H1 (cell line): Measurements from ENCODE around the gene PSME2. TPM values are rescaled to one million over a fixed set of nuclear protein-coding genes. Genes with fewer than 3 reads are reported as not detected.

Experiments used
- CTCF ChIA-PET: fragments of 300-600 bp; sonication (Branson Sonifier 250); formaldehyde crosslinking; loops from one replicate; lab custom pipeline; 2021; ENCODE audit not compliant: partially characterized antibody; lab: Charles Lee
- POLR2A ChIA-PET: fragments of 300-600 bp; sonication (Branson Sonifier 250); formaldehyde crosslinking; loops from one replicate; lab custom pipeline; 2021; ENCODE audit warnings: inconsistent platforms; ENCODE audit not compliant: partially characterized antibody; lab: Charles Lee
- DNase-seq, 2 experiments: peaks; one replicate each; pipeline versions ENCODE4 v3.0.0 to v3.0.0-alpha.2; 2010 to 2022; ENCODE audit warnings: low spot score in 2 of 2, low read depth in 1 of 2, mixed read lengths in 1 of 2
- FAIRE-seq: peaks from 2 replicates; lab custom pipeline; 2011; peaks lifted over from hg19 to GRCh38; lab: Jason Lieb, UNC
- H2AFZ ChIP-seq: 2 replicates; pipeline ENCODE4 v1.8.1; 2012; ENCODE audit warnings: low read length, inconsistent platforms
- H2AK5ac ChIP-seq: 2 replicates; pipeline ENCODE4 v1.6.1; 2013; ENCODE audit warnings: low read depth, low read length
- H2BK120ac ChIP-seq: replicated peaks from 2 replicates; pipeline ENCODE3; 2013; ENCODE audit warnings: low read depth, low read length, inconsistent platforms
- H2BK12ac ChIP-seq: 2 replicates; pipeline ENCODE4 v1.6.1; 2013; ENCODE audit warnings: low read depth, low read length
- H2BK15ac ChIP-seq: 2 replicates; pipeline ENCODE4 v1.6.1; 2013; ENCODE audit warnings: low read length
- H2BK20ac ChIP-seq: 2 replicates; pipeline ENCODE4 v1.6.1; 2013; ENCODE audit warnings: low read length
- H2BK5ac ChIP-seq: 2 replicates; pipeline ENCODE4 v1.6.1; 2013; ENCODE audit warnings: low read depth, low read length
- H3K14ac ChIP-seq: 2 replicates; pipeline ENCODE4 v1.6.1; 2013; ENCODE audit warnings: inconsistent platforms; ENCODE audit not compliant: insufficient read length
- H3K18ac ChIP-seq: 2 replicates; pipeline ENCODE4 v1.6.1; 2013; ENCODE audit warnings: low read length; ENCODE audit errors: extremely low read depth
- H3K23ac ChIP-seq: 2 replicates; pipeline ENCODE4 v1.6.1; 2013; ENCODE audit warnings: inconsistent platforms; ENCODE audit not compliant: insufficient read length
- H3K23me2 ChIP-seq: 2 replicates; pipeline ENCODE4 v1.6.1; 2013; ENCODE audit warnings: low read depth, low read length
- H3K27ac ChIP-seq: 2 replicates; pipeline ENCODE4 v1.6.1; 2011; ENCODE audit warnings: low read depth, low read length, inconsistent platforms
- H3K27me3 ChIP-seq, 4 experiments: replicated peaks in 1 of 4; 1 replicate in 1 of 4; 2 replicates in 3 of 4; pipeline versions ENCODE4 v1.6.1 to v1.8.1; 2011 to 2013; ENCODE audit warnings: low read length in 3 of 4, mild to moderate bottlenecking in 3 of 4, inconsistent platforms in 2 of 4, mixed read lengths in 2 of 4, moderate library complexity in 1 of 4; ENCODE audit not compliant: control insufficient read depth in 3 of 4, insufficient read depth in 3 of 4; ENCODE audit errors: extremely low read depth in 1 of 4
- H3K36me3 ChIP-seq, 4 experiments: 2 replicates each; pipeline versions ENCODE4 v1.6.1 to v1.8.1; 2011 to 2013; ENCODE audit warnings: mild to moderate bottlenecking in 4 of 4, low read length in 3 of 4, moderate library complexity in 2 of 4, control low read depth in 1 of 4, inconsistent platforms in 1 of 4; ENCODE audit not compliant: insufficient read depth in 4 of 4, control insufficient read depth in 2 of 4
- H3K4ac ChIP-seq: replicated peaks from 2 replicates; pipeline ENCODE3; 2013; ENCODE audit warnings: low read length, low read depth, mixed read lengths, inconsistent platforms; ENCODE audit not compliant: insufficient read length
- H3K4me1 ChIP-seq, 4 experiments: replicated peaks in 1 of 4; 1 replicate in 1 of 4; 2 replicates in 3 of 4; pipeline versions ENCODE4 v1.6.1 to v1.8.1; 2011 to 2013; ENCODE audit warnings: low read length in 3 of 4, inconsistent platforms in 2 of 4, mixed read lengths in 1 of 4; ENCODE audit not compliant: insufficient read depth in 4 of 4, control insufficient read depth in 3 of 4
- H3K4me2 ChIP-seq, 2 experiments: 2 replicates each; pipeline versions ENCODE4 v1.6.1 to v1.8.1; 2011 to 2013; ENCODE audit warnings: low read depth in 2 of 2, low read length in 2 of 2, control low read depth in 1 of 2, inconsistent platforms in 1 of 2, mild to moderate bottlenecking in 1 of 2; ENCODE audit not compliant: insufficient read depth in 1 of 2
- H3K4me3 ChIP-seq, 4 experiments: fragments of 200-600, 300-600 bp in 1 of 4; sonication (generic), shearing (Covaris generic), sonication (Bioruptor Twin) in 1 of 4; 2 replicates each; pipeline versions ENCODE4 v1.5.1 to v1.8.1; 2011 to 2016; ENCODE audit warnings: low read length in 4 of 4, low read depth in 3 of 4, control low read depth in 2 of 4, inconsistent platforms in 2 of 4, mild to moderate bottlenecking in 2 of 4, mixed read lengths in 1 of 4, moderate library complexity in 1 of 4; ENCODE audit not compliant: insufficient read depth in 2 of 4; ENCODE audit errors: extremely low read depth in 1 of 4
- H3K56ac ChIP-seq: replicated peaks from 2 replicates; pipeline ENCODE3; 2013; ENCODE audit warnings: low read depth, mild to moderate bottlenecking, mixed read lengths, low read length, inconsistent platforms; ENCODE audit not compliant: insufficient read length
- H3K79me1 ChIP-seq: 2 replicates; pipeline ENCODE4 v1.6.1; 2013; ENCODE audit warnings: low read depth, low read length, control low read depth
- H3K79me2 ChIP-seq, 2 experiments: 2 replicates each; pipeline versions ENCODE4 v1.6.1 to v1.8.1; 2012 to 2013; ENCODE audit warnings: low read length in 2 of 2, mild to moderate bottlenecking in 2 of 2, inconsistent platforms in 1 of 2; ENCODE audit not compliant: insufficient read depth in 2 of 2, control insufficient read depth in 1 of 2
- H3K9ac ChIP-seq, 4 experiments: replicated peaks in 1 of 4; 1 replicate in 1 of 4; 2 replicates in 3 of 4; pipeline versions ENCODE4 v1.6.1 to v1.8.1; 2011 to 2013; ENCODE audit warnings: low read depth in 3 of 4, low read length in 3 of 4, control low read depth in 2 of 4, mild to moderate bottlenecking in 2 of 4, moderate library complexity in 2 of 4, inconsistent platforms in 1 of 4; ENCODE audit errors: extremely low read depth in 1 of 4
- H3K9me3 ChIP-seq, 2 experiments: 2 replicates each; pipeline versions ENCODE4 v1.6.1 to v1.8.1; 2012 to 2013; ENCODE audit warnings: mild to moderate bottlenecking in 2 of 2, moderate library complexity in 2 of 2, control low read depth in 1 of 2, inconsistent platforms in 1 of 2, low read depth in 1 of 2, low read length in 1 of 2, mixed read lengths in 1 of 2; ENCODE audit not compliant: insufficient read depth in 2 of 2
- H4K20me1 ChIP-seq, 2 experiments: replicated peaks in 1 of 2; 2 replicates each; pipeline versions ENCODE3 to v1.8.1; 2011 to 2013; ENCODE audit warnings: inconsistent platforms in 2 of 2, low read length in 2 of 2, mild to moderate bottlenecking in 1 of 2; ENCODE audit not compliant: insufficient read depth in 2 of 2, control insufficient read depth in 1 of 2
- H4K5ac ChIP-seq: 2 replicates; pipeline ENCODE4 v1.6.1; 2013; ENCODE audit warnings: low read length, low read depth, mixed read lengths, inconsistent platforms; ENCODE audit not compliant: insufficient read length
- H4K8ac ChIP-seq: 2 replicates; pipeline ENCODE4 v1.8.0; 2013; ENCODE audit warnings: mild to moderate bottlenecking, moderate library complexity, low read length, inconsistent platforms; ENCODE audit not compliant: insufficient read depth; ENCODE audit errors: extremely low read depth
- H4K91ac ChIP-seq: replicated peaks from 2 replicates; pipeline ENCODE3; 2013; ENCODE audit warnings: low read length, mixed read lengths, inconsistent platforms; ENCODE audit not compliant: insufficient read length
- ATF2 ChIP-seq: IDR thresholded peaks from 2 replicates; pipeline ENCODE4 v1.6.1; 2012; ENCODE audit warnings: low read length, inconsistent platforms
- BCL11A ChIP-seq, 2 experiments: IDR thresholded peaks; one replicate each; pipeline ENCODE4 v1.6.1; 2011; ENCODE audit warnings: low read depth in 2 of 2, low read length in 2 of 2, mild to moderate bottlenecking in 2 of 2
- CBX5 ChIP-seq: fragments of 300-800, 300-1000 bp; sonication (generic); IDR thresholded peaks from 2 replicates; pipeline ENCODE4 v1.7.1; 2016; ENCODE audit warnings: antibody characterized with exemption, low read length, low read depth
- CEBPB ChIP-seq: IDR thresholded peaks from 2 replicates; pipeline ENCODE4 v1.6.1; 2012; ENCODE audit warnings: low read depth, low read length
- CREB1 ChIP-seq: IDR thresholded peaks from 2 replicates; pipeline ENCODE4 v1.6.1; 2012; ENCODE audit warnings: inconsistent platforms
- EGR1 ChIP-seq: IDR thresholded peaks from 2 replicates; pipeline ENCODE4 v1.6.1; 2011; ENCODE audit warnings: low read depth, low read length, borderline replicate concordance
- KDM4A ChIP-seq: IDR thresholded peaks from one replicate; pipeline ENCODE4 v1.7.1; 2012; ENCODE audit warnings: low read depth, mild to moderate bottlenecking, moderate library complexity, low read length, inconsistent platforms; ENCODE audit not compliant: severe bottlenecking
- KDM5A ChIP-seq: fragments of 200-600 bp; IDR thresholded peaks from 2 replicates; pipeline ENCODE4 v1.7.1; 2012; ENCODE audit warnings: mild to moderate bottlenecking, low read length, inconsistent platforms, mixed read lengths
- MAFK ChIP-seq: IDR thresholded peaks from 2 replicates; pipeline ENCODE4 v1.6.1; 2012; ENCODE audit warnings: low read depth, mild to moderate bottlenecking, improper control_type of control experiment, low read length
- NANOG ChIP-seq: IDR thresholded peaks from 2 replicates; pipeline ENCODE4 v1.6.1; 2011; ENCODE audit warnings: low read length, low read depth, mild to moderate bottlenecking, inconsistent platforms; ENCODE audit not compliant: insufficient read depth, poor library complexity, severe bottlenecking
- PHF8 ChIP-seq: fragments of 200-600 bp; sonication (generic); conservative IDR thresholded peaks from 2 replicates; pipeline ENCODE4 v1.7.1; 2012; ENCODE audit warnings: low read depth, mild to moderate bottlenecking, inconsistent platforms, low read length, moderate library complexity
- TEAD4 ChIP-seq: IDR thresholded peaks from 2 replicates; pipeline ENCODE4 v1.6.1; 2012; ENCODE audit warnings: low read depth, low read length, inconsistent platforms, mixed read lengths
- YY1 ChIP-seq: IDR thresholded peaks from 2 replicates; pipeline ENCODE4 v1.6.1; 2011; ENCODE audit warnings: low read depth, mild to moderate bottlenecking, low read length
- WGBS, 2 experiments: shearing (Covaris generic) in 1 of 2; methylation state at CpG; one replicate each; pipeline versions ENCODE4 v1.1.6 to v1.1.7; 2013 to 2015; ENCODE audit warnings: low lambda C conversion rate in 2 of 2, mixed read lengths in 2 of 2, inconsistent platforms in 1 of 2, low coverage in 1 of 2, missing lambda C conversion rate in 1 of 2; ENCODE audit not compliant: insufficient replicate concordance in 2 of 2, insufficient coverage in 1 of 2, insufficient read length in 1 of 2; ENCODE audit errors: extremely low coverage in 1 of 2, missing lambda C conversion rate in 1 of 2; 5-methylcytosine and 5-hydroxymethylcytosine counted together
- polyA plus RNA-seq, 7 experiments: library from polyadenylated mRNA; depleted of rRNA in 3 of 7; stranded (reverse) in 5 of 7; unstranded in 2 of 7; fragments of >200 nt in 5 of 7; fragments of 200-250 nt in 2 of 7; gene quantifications; 1 replicate in 5 of 7; 2 replicates in 1 of 7; 4 replicates in 1 of 7; pipeline versions ENCODE4 v1.2.1 to v1.2.3, GENCODE V29; 2011 to 2013; ENCODE audit warnings: missing spikeins in 2 of 7, mixed read lengths in 2 of 7
- total RNA-seq: library from RNA; stranded (reverse); fragmentation: NEBNext Ultra II Directional; extraction: Animal tissue kit (Norgen Biotek cat#: 25700); gene quantifications from 2 replicates; pipeline ENCODE4 v1.2.1, GENCODE V29; 2021

PSME2 gene
- total and polyA plus RNA-seq, 2 of the 8 experiments (the other 6 are each of a cell fraction or from before 2014, with no cell fraction given): 71.8 to 111 TPM

- Histone ChIP-seq H2BK5ac (no peak overlapping the region), H3K14ac (no peak overlapping the region), H2AK5ac (no peak overlapping the region), H4K5ac (no peak overlapping the region), H4K20me1 (peaks cover 3 to 4% of the 10 kb centered on the region in 2 experiments), H3K4ac (no peak overlapping the region), H3K23me2 (no peaks in the 10 kb centered on the region), H2BK15ac (no peak overlapping the region), H3K36me3 (peaks cover 5 to 62% (median 40%) of the 10 kb centered on the region in 4 experiments; a peak in 7 of 8 replicates), H3K9me3 (peaks cover 7% of the 10 kb centered on the region in 2 experiments; a peak in 3 of 4 replicates), H3K4me2 (no peak overlapping the region), H3K27me3 (no peaks in the 10 kb centered on the region), H3K4me3 (no peak overlapping the region), H3K79me2 (no peaks in the 10 kb centered on the region), H3K27ac (no peak overlapping the region), H3K9ac (no peak overlapping the region), H3K4me1 (no peaks in the 10 kb centered on the region), H3K79me1 (no peaks in the 10 kb centered on the region)
- POLR2A ChIA-PET: interaction anchor here (0.6 to 23.9 kb wide), 11 partner anchors 7 to 589 kb away, joined by 3 to 626 read pairs (median 17); partner anchors contain the start of genes CPNE6, DCAF11, EMC9 and IRF9
- DNase-seq: no peak
- TF ChIP-seq ATF2: no peak
- no peak for TF ChIP-seq MAFK
- TF ChIP-seq EGR1: no peak
- no peak for TF ChIP-seq KDM4A
- TF ChIP-seq NANOG: no peak
- TF ChIP-seq KDM5A: no peak
- TF ChIP-seq CEBPB: no peak
- no peak for TF ChIP-seq CBX5
- no peak for TF ChIP-seq CREB1
- TF ChIP-seq PHF8: no peak
- TF ChIP-seq BCL11A (IDR thresholded peaks at IDR 0.05; ENCODE audit: low read depth in 2 of 2, low read length in 2 of 2): no peak
- no peak for TF ChIP-seq YY1
- no peak for TF ChIP-seq TEAD4
- TF ChIP-seq, all 59 proteins: peak for 0
- H3K18ac ChIP-seq: no peak overlapping the region
- H4K8ac ChIP-seq: no peak overlapping the region
- CTCF ChIA-PET: interaction anchor here (1.0 to 12.2 kb wide), 5 partner anchors 9 to 57 kb away, joined by 3 to 160 read pairs (median 6); partner anchors contain the start of genes IRF9 and PCK2
- WGBS, 2 experiments: 97% methylated on average over 10 of the region's 13 CpGs; no CpG with 5 or more reads in 1 of the 2 experiments
- no peak overlapping the region for H2BK20ac ChIP-seq
- no peak for FAIRE-seq
- H2BK120ac ChIP-seq: no peak overlapping the region
- no peak overlapping the region for H4K91ac ChIP-seq
- H2BK12ac ChIP-seq: no peak overlapping the region
- no peak overlapping the region for H2AFZ ChIP-seq
- H3K23ac ChIP-seq: no peak overlapping the region
- H3K56ac ChIP-seq: no peak overlapping the region
These were observed 43.0 kb downstream of the PSME2 start for GRCh38 chr14:24103451-24103850.
